Esophagus muscularis mucosa (tissue), 4 donors: Measurements from ENCODE around the gene CAMKMT.

ENCODE experiments used
- CTCF ChIP-seq, 3 experiments: fragments of 200-600 bp in 2 of 3; fragments of 450-650 bp in 1 of 3; sonication (generic) in 2 of 3; IDR thresholded peaks; one replicate each; pipeline ENCODE4 v1.5.1; 2017 to 2019; ENCODE audit warnings: antibody characterized with exemption in 3 of 3, mild to moderate bottlenecking in 2 of 3, moderate library complexity in 1 of 3
- EP300 ChIP-seq: sonication (generic); formaldehyde crosslinking; IDR thresholded peaks from one replicate; pipeline ENCODE4 v1.6.1; 2017; ENCODE audit warnings: antibody characterized with exemption
- POLR2A ChIP-seq: fragments of 450-650 bp; IDR thresholded peaks from one replicate; pipeline ENCODE4 v1.6.1; 2017; ENCODE audit warnings: antibody characterized with exemption, moderate library complexity, mild to moderate bottlenecking, low read depth
- POLR2AphosphoS5 ChIP-seq, 2 donors: sonication (generic); formaldehyde crosslinking; IDR thresholded peaks; one replicate each; pipeline ENCODE4 v1.6.1; 2017; ENCODE audit warnings: antibody characterized with exemption in 2 of 2

- TF ChIP-seq CTCF (IDR thresholded peaks at IDR 0.05) (no peak), POLR2A (no peak), POLR2AphosphoS5 (IDR thresholded peaks at IDR 0.05) (no peak), EP300 (no peak)
These were observed 89.1 kb downstream of the CAMKMT start for GRCh38 chr2:44450806-44451205.
